HepG2 (cell line): Measurements from ENCODE around the gene SPAG6. TPM values are rescaled to one million over a fixed set of nuclear protein-coding genes. Genes with fewer than 3 reads are reported as not detected.

Source experiments
- ATAC-seq: fragments of 200-7000 bp; cut with Tn5 transposase; 3 replicates; pipeline ENCODE4 v1.9.1; 2020; ENCODE audit warnings: mild to moderate bottlenecking, moderate library complexity
- BruUV-seq: library from RNA; stranded (reverse); fragments of 400-500 nt; replicated peaks from 2 replicates; lab custom pipeline; 2021; lab: Mats Ljungman, UMichigan
- CTCF ChIA-PET: fragments of 300-600 bp; formaldehyde crosslinking; extraction: SDS; loops from one replicate; lab custom pipeline; 2021; ENCODE audit warnings: low total read pairs, inconsistent platforms, low intra/inter-chr PET ratio; lab: Yijun Ruan, JAX
- POLR2A ChIA-PET: fragments of 350-600 bp; sonication (Branson Sonifier 250); formaldehyde crosslinking; loops from one replicate; lab custom pipeline; 2020; ENCODE audit warnings: antibody characterized with exemption, inconsistent platforms; lab: Yijun Ruan, JAX
- DNase-seq: peaks from one replicate; pipeline ENCODE4 v3.0.0-alpha.2; 2015; ENCODE audit warnings: low spot score
- FAIRE-seq: peaks from 3 replicates; lab custom pipeline; 2011; peaks lifted over from hg19 to GRCh38; lab: Jason Lieb, UNC
- H2AFZ ChIP-seq: one replicate; pipeline ENCODE4 v1.6.1; 2011; ENCODE audit warnings: low read length, inconsistent platforms
- H3K27ac ChIP-seq: fragments of 300-600 bp; 3 replicates; pipeline ENCODE4 v1.8.0; 2011; ENCODE audit warnings: mixed run types, mild to moderate bottlenecking, mixed read lengths, low read length, inconsistent platforms; ENCODE audit not compliant: insufficient read depth; ENCODE audit errors: extremely low read length
- H3K27me3 ChIP-seq, 2 experiments: fragments of 200-600 bp in 1 of 2; 2 replicates in 1 of 2; 3 replicates in 1 of 2; pipeline versions ENCODE4 v1.6.0 to v1.8.0; 2011; ENCODE audit warnings: low read length in 2 of 2, mild to moderate bottlenecking in 2 of 2, moderate library complexity in 2 of 2, inconsistent platforms in 1 of 2; ENCODE audit not compliant: insufficient read depth in 2 of 2, control insufficient read depth in 1 of 2
- H3K36me3 ChIP-seq, 2 experiments: fragments of 200-600 bp in 1 of 2; replicated peaks in 1 of 2; 2 replicates in 1 of 2; 3 replicates in 1 of 2; pipeline versions ENCODE4 v1.5.1 to v1.8.0; 2011; ENCODE audit warnings: low read length in 2 of 2, inconsistent platforms in 1 of 2; ENCODE audit not compliant: insufficient read depth in 2 of 2, control insufficient read depth in 1 of 2
- H3K4me1 ChIP-seq: 2 replicates; pipeline ENCODE4 v1.5.1; 2012; ENCODE audit warnings: low read length, inconsistent platforms; ENCODE audit not compliant: insufficient read depth
- H3K4me2 ChIP-seq: 2 replicates; pipeline ENCODE4 v1.6.0; 2011; ENCODE audit warnings: low read depth, low read length, inconsistent platforms
- H3K4me3 ChIP-seq, 3 experiments: fragments of 200-600 bp in 1 of 3; sonication (generic), shearing (Covaris generic) in 1 of 3; replicated peaks in 1 of 3; 2 replicates each; pipeline ENCODE4 v1.5.1; 2011 to 2016; ENCODE audit warnings: low read length in 3 of 3, inconsistent platforms in 2 of 3, low read depth in 2 of 3, mild to moderate bottlenecking in 2 of 3, control low read depth in 1 of 3, mixed read lengths in 1 of 3; ENCODE audit not compliant: insufficient read depth in 1 of 3
- H3K79me2 ChIP-seq: one replicate; pipeline ENCODE4 v1.6.1; 2011; ENCODE audit warnings: low read length, inconsistent platforms; ENCODE audit not compliant: insufficient read depth
- H3K9ac ChIP-seq: 2 replicates; pipeline ENCODE4 v1.6.0; 2011; ENCODE audit warnings: mild to moderate bottlenecking, low read depth, low read length, inconsistent platforms; ENCODE audit not compliant: insufficient read depth
- H3K9me3 ChIP-seq: 2 replicates; pipeline ENCODE4 v1.5.1; 2012; ENCODE audit warnings: mild to moderate bottlenecking, low read length
- H4K20me1 ChIP-seq: 2 replicates; pipeline ENCODE4 v1.6.0; 2011; ENCODE audit warnings: inconsistent platforms, mild to moderate bottlenecking, low read length, moderate library complexity; ENCODE audit not compliant: insufficient read depth
- AHR ChIP-seq: IDR thresholded peaks from 2 replicates; pipeline ENCODE4 v1.6.1; 2018; ENCODE audit warnings: missing genetic modification reagents, missing compliant biosample characterization
- ARNT2 ChIP-seq: sonication (generic); formaldehyde crosslinking; IDR thresholded peaks from 2 replicates; pipeline ENCODE4 v1.8.0; 2022; ENCODE audit warnings: mild to moderate bottlenecking, low read depth, missing genetic modification reagents, moderate library complexity
- FOSL2 ChIP-seq: sonication (generic); formaldehyde crosslinking; IDR thresholded peaks from 2 replicates; pipeline ENCODE4 v1.4.0; 2020; ENCODE audit warnings: missing genetic modification reagents
- IRF2 ChIP-seq: IDR thresholded peaks from 2 replicates; pipeline ENCODE4 v1.6.1; 2018; ENCODE audit warnings: missing genetic modification reagents, missing compliant biosample characterization
- MAFF ChIP-seq: IDR thresholded peaks from 2 replicates; pipeline ENCODE4 v1.6.1; 2011; ENCODE audit warnings: low read depth, low read length, improper control_type of control experiment
- MAFK ChIP-seq, 2 experiments: IDR thresholded peaks in 1 of 2; conservative IDR thresholded peaks in 1 of 2; 2 replicates each; pipeline ENCODE4 v1.6.1; 2011; ENCODE audit warnings: improper control_type of control experiment in 2 of 2, low read length in 2 of 2
- NRL ChIP-seq: sonication (generic); formaldehyde crosslinking; IDR thresholded peaks from 2 replicates; pipeline ENCODE4 v1.5.0; 2020; ENCODE audit warnings: missing genetic modification reagents, mild to moderate bottlenecking, moderate library complexity, borderline replicate concordance
- POLR2A ChIP-seq, 2 experiments: IDR thresholded peaks; 2 replicates each; pipeline ENCODE4 v1.6.1; 2011; ENCODE audit warnings: low read depth in 2 of 2, low read length in 2 of 2, mild to moderate bottlenecking in 1 of 2, moderate library complexity in 1 of 2; ENCODE audit not compliant: insufficient read depth in 1 of 2
- RBM39 ChIP-seq: fragments of 200-400 bp; formaldehyde crosslinking; IDR thresholded peaks from one replicate; pipeline ENCODE4 v1.6.1; 2018; ENCODE audit warnings: antibody characterized with exemption, mild to moderate bottlenecking, low read depth, low read length; ENCODE audit not compliant: poor library complexity, severe bottlenecking
- SAFB2 ChIP-seq: sonication (generic); formaldehyde crosslinking; IDR thresholded peaks from 2 replicates; pipeline ENCODE4 v1.5.1; 2020; ENCODE audit warnings: missing genetic modification reagents, low read depth, mild to moderate bottlenecking, borderline replicate concordance
- TEAD3 ChIP-seq: optimal IDR thresholded peaks from 2 replicates; pipeline ENCODE3; 2016; ENCODE audit warnings: borderline replicate concordance
- ZFP37 ChIP-seq: sonication (generic); formaldehyde crosslinking; IDR thresholded peaks from 2 replicates; pipeline ENCODE4 v1.4.0; 2020; ENCODE audit warnings: missing genetic modification reagents, borderline replicate concordance
- ZNF451 ChIP-seq: sonication (generic); formaldehyde crosslinking; IDR thresholded peaks from 2 replicates; pipeline ENCODE4 v1.5.0; 2020; ENCODE audit warnings: mild to moderate bottlenecking, missing genetic modification reagents
- ZNF605 ChIP-seq: sonication (generic); formaldehyde crosslinking; IDR thresholded peaks from 2 replicates; pipeline ENCODE4 v1.8.0; 2022; ENCODE audit warnings: mild to moderate bottlenecking, missing genetic modification reagents
- WGBS: methylation state at CpG from one replicate; pipeline ENCODE4 v1.1.6; 2017; ENCODE audit warnings: low lambda C conversion rate; 5-methylcytosine and 5-hydroxymethylcytosine counted together
- in situ Hi-C: cut with HindIII; loops from 2 replicates; pipeline ENCODE4 v1.10.0; 2017; ENCODE audit warnings: low pct_unique_long_range_greater_than_20kb; ENCODE audit not compliant: extremely low pct_ligation_motif_present
- intact Hi-C: fragments of 100-400 bp; cut with micrococcal nuclease; formaldehyde crosslinking; loops from one replicate; pipeline ENCODE4 v1.10.0; 2022; ENCODE audit not compliant: unreplicated experiment
- polyA plus RNA-seq, 8 experiments: library from polyadenylated mRNA; depleted of rRNA in 3 of 8; stranded (reverse) in 7 of 8; unstranded in 1 of 8; fragments of >200 nt; fragmentation: Illumina TruSeq in 4 of 8; extraction: Trizol in 4 of 8; gene quantifications; 2 replicates each; pipeline versions ENCODE4 v1.2.1 to v1.2.3, GENCODE V29; 2011 to 2016; ENCODE audit warnings: low read depth in 4 of 8, missing spikeins in 1 of 8, mixed read lengths in 1 of 8; ENCODE audit not compliant: insufficient read depth in 1 of 8
- total RNA-seq, 5 experiments: library from RNA; depleted of rRNA; stranded (reverse); fragments of >200 nt; fragmentation: Illumina TruSeq; extraction: Trizol; gene quantifications; 2 replicates each; pipeline ENCODE4 v1.2.3, GENCODE V29; 2016; ENCODE audit warnings: low read depth in 1 of 5

The SPAG6 gene
- total and polyA plus RNA-seq, 2 of the 13 experiments (the other 11 are each of a cell fraction or from before 2014, with no cell fraction given) = not detected

DNA sequence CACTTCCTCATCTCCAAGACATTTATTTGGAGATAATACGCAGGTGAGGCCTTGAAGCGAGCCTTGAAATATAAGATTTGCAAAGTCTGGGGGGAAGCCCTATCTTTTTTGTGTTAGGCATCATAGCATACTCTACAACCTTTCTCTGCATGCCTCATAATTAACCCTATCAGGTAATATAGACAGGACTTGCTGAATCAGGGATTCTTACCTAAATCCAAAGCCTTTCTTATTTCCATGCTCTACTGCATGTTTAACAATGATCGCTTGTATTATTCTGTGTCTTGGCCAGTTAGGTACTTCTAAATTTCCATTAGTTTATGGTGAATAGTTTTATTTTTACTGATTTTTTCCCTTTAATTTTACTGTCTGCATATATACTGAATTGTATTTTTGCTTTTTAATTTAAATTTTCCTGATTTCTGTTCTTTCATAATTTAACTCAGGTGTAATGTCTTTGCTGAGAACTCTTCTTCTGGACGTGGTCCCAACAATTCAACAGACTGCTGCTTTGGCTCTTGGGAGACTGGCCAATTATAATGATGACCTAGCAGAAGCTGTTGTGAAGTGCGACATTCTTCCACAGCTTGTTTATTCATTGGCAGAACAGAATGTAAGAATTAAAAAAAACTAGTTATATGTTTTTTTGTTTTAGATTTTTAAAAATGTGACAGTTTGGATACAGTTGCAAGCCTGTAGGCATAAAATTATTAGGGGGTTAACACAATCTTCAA is 19.3 kb downstream of the SPAG6 start:
- Histone ChIP-seq H3K4me2 (no peak overlapping the region), H4K20me1 (no peaks in the 10 kb centered on the region), H3K9ac (no peak overlapping the region), H3K27ac (no peak overlapping the region), H3K4me3 (no peak overlapping the region), H3K27me3 (no peaks in the 10 kb centered on the region), H3K79me2 (no peaks in the 10 kb centered on the region), H3K36me3 (no peaks in the 10 kb centered on the region), H2AFZ (no peak overlapping the region), H3K9me3 (no peaks in the 10 kb centered on the region), H3K4me1 (no peaks in the 10 kb centered on the region)
- ChIA-PET CTCF (no interaction called here), POLR2A (no interaction called here)
- TF ChIP-seq MAFK (conservative IDR thresholded peaks at IDR 0.05 in 1 of 2, IDR thresholded peaks at IDR 0.05 in 1 of 2; ENCODE audit: low read length in 2 of 2) = peak; percentile 1 to 59; a peak in 2 of 4 replicates
- TF ChIP-seq ZNF605 (CRISPR knock-in tag) = no peak
- no peak for TF ChIP-seq FOSL2
- TF ChIP-seq ZFP37 (CRISPR knock-in tag) = no peak
- TF ChIP-seq MAFF = peak; percentile 48; the same call in 1 of the 2 replicates
- TF ChIP-seq ZNF451 (CRISPR knock-in tag) = no peak
- DNase-seq = no peak
- no TSS peak for BruUV-seq
- intact Hi-C loops = no loop called here
- in situ Hi-C loops = no loop called here
- FAIRE-seq = no peak
- WGBS = 29% methylated on average over 5 of the region's 5 CpGs
- ATAC-seq = no peak

DNA sequence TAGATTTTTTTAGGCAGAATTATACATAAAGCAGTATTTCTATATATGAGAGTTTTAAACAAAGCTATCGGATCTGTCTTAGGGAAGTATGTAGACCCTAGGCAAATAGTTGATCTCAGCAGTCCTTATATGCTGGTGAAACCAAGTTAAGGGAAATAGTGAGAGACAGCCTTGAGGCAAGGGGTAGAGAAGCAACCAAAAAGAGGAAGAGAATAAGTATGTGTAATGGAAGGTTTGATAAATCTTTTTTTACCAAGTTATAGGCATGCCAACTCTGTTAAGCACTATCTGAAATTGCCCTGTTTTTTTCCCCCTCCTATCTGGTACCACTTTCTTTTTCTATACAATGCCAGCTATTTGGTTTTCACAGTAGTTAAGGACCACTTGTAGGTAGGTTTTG is 19.9 kb downstream of the SPAG6 start:
- no peak overlapping the region for H3K4me2 ChIP-seq
- H3K27ac ChIP-seq = no peak overlapping the region
- WGBS = 85% methylated on average over 1 of the region's 1 CpG
- POLR2A ChIA-PET = no interaction called here
- no peaks in the 10 kb centered on the region for H3K27me3 ChIP-seq
- no peak overlapping the region for H3K4me3 ChIP-seq
- no peak for TF ChIP-seq TEAD3 (CRISPR knock-in tag)
- TF ChIP-seq POLR2A (IDR thresholded peaks at IDR 0.05; ENCODE audit: insufficient read depth in 1 of 2, low read depth in 2 of 2, low read length in 2 of 2) = no peak
- no peak for TF ChIP-seq IRF2
- TF ChIP-seq NRL (CRISPR knock-in tag) = no peak
- no peak for TF ChIP-seq AHR (CRISPR knock-in tag)
- no peak for TF ChIP-seq RBM39
- no peak for TF ChIP-seq ARNT2 (CRISPR knock-in tag)
- TF ChIP-seq SAFB2 (CRISPR knock-in tag) = no peak
- H3K36me3 ChIP-seq = no peaks in the 10 kb centered on the region
- CTCF ChIA-PET = no interaction called here
- H3K9ac ChIP-seq = no peak overlapping the region
- ATAC-seq (no peak), DNase-seq (no peak), FAIRE-seq (no peak)
- H2AFZ ChIP-seq = no peak overlapping the region
- in situ Hi-C loops (no loop called here), intact Hi-C loops (no loop called here)
- BruUV-seq = no TSS peak
- no peaks in the 10 kb centered on the region for H4K20me1 ChIP-seq
- H3K79me2 ChIP-seq = no peaks in the 10 kb centered on the region
- H3K9me3 ChIP-seq = no peaks in the 10 kb centered on the region
- no peaks in the 10 kb centered on the region for H3K4me1 ChIP-seq
